Astrocyte (in vitro differentiated cells and primary cell): ENCODE measurements around the gene SLFN12L. TPM values are rescaled to one million over a fixed set of nuclear protein-coding genes. Genes with fewer than 3 reads are reported as not detected.

Experiments
- DNase-seq: peaks from one replicate; pipeline ENCODE4 v3.0.0-alpha.2; 2010; ENCODE audit warnings: low read depth
- FAIRE-seq: peaks from 2 replicates; lab custom pipeline; 2011; peaks lifted over from hg19 to GRCh38; lab: Jason Lieb, UNC
- H2AFZ ChIP-seq: 2 replicates; pipeline ENCODE4 v1.6.0; 2012; ENCODE audit warnings: low read depth, low read length, inconsistent platforms
- H3K27ac ChIP-seq: 2 replicates; pipeline ENCODE4 v1.5.1; 2011; ENCODE audit warnings: low read depth, low read length, inconsistent platforms
- H3K27me3 ChIP-seq: 2 replicates; pipeline ENCODE4 v1.6.0; 2011; ENCODE audit warnings: low read length, inconsistent platforms; ENCODE audit not compliant: insufficient read depth
- H3K36me3 ChIP-seq: 2 replicates; pipeline ENCODE4 v1.5.1; 2011; ENCODE audit warnings: low read length, inconsistent platforms; ENCODE audit not compliant: insufficient read depth
- H3K4me1 ChIP-seq: 2 replicates; pipeline ENCODE4 v1.5.1; 2011; ENCODE audit warnings: low read length, inconsistent platforms; ENCODE audit not compliant: insufficient read depth
- H3K4me2 ChIP-seq: 2 replicates; pipeline ENCODE4 v1.6.0; 2012; ENCODE audit warnings: low read length, inconsistent platforms
- H3K4me3 ChIP-seq: 2 replicates; pipeline ENCODE4 v1.5.1; 2011; ENCODE audit warnings: low read depth, mild to moderate bottlenecking, low read length, inconsistent platforms; ENCODE audit not compliant: insufficient read depth
- H3K79me2 ChIP-seq: 2 replicates; pipeline ENCODE4 v1.6.0; 2012; ENCODE audit warnings: mild to moderate bottlenecking, low read length, inconsistent platforms; ENCODE audit not compliant: insufficient read depth
- H3K9ac ChIP-seq: 2 replicates; pipeline ENCODE4 v1.6.0; 2012; ENCODE audit warnings: mild to moderate bottlenecking, low read length, inconsistent platforms
- H3K9me3 ChIP-seq: 2 replicates; pipeline ENCODE4 v1.5.1; 2012; ENCODE audit warnings: low read depth, mild to moderate bottlenecking, low read length, inconsistent platforms; ENCODE audit not compliant: insufficient read depth
- H4K20me1 ChIP-seq: 2 replicates; pipeline ENCODE4 v1.6.0; 2012; ENCODE audit warnings: low read length, inconsistent platforms; ENCODE audit not compliant: insufficient read depth
- H3K27ac Mint-ChIP-seq: one replicate; pipeline ENCODE4 v1.8.0; 2021; ENCODE audit warnings: mild to moderate bottlenecking, mixed read lengths; ENCODE audit not compliant: unreplicated experiment
- H3K27me3 Mint-ChIP-seq: one replicate; pipeline ENCODE4 v1.8.0; 2021; ENCODE audit warnings: low read depth, mixed read lengths; ENCODE audit not compliant: unreplicated experiment
- H3K36me3 Mint-ChIP-seq: one replicate; pipeline ENCODE4 v1.8.0; 2021; ENCODE audit warnings: low read depth, mixed read lengths; ENCODE audit not compliant: unreplicated experiment
- H3K4me1 Mint-ChIP-seq: one replicate; pipeline ENCODE4 v1.8.0; 2021; ENCODE audit warnings: low read depth, mixed read lengths; ENCODE audit not compliant: unreplicated experiment
- H3K4me3 Mint-ChIP-seq: one replicate; pipeline ENCODE4 v1.8.0; 2021; ENCODE audit warnings: mild to moderate bottlenecking, moderate library complexity, mixed read lengths; ENCODE audit not compliant: unreplicated experiment
- H3K9me3 Mint-ChIP-seq: one replicate; pipeline ENCODE4 v1.8.0; 2021; ENCODE audit warnings: mild to moderate bottlenecking, mixed read lengths; ENCODE audit not compliant: unreplicated experiment
- CTCF ChIP-seq: IDR thresholded peaks from 2 replicates; pipeline ENCODE4 v1.5.1; 2011; ENCODE audit warnings: low read depth, mild to moderate bottlenecking, inconsistent platforms, low read length, moderate library complexity; ENCODE audit not compliant: insufficient read depth
- EZH2 ChIP-seq: IDR thresholded peaks from 2 replicates; pipeline ENCODE4 v1.6.1; 2012; ENCODE audit warnings: mild to moderate bottlenecking, low read length, inconsistent platforms; ENCODE audit not compliant: insufficient read depth
- total RNA-seq: library from RNA; stranded (reverse); gene quantifications from 2 replicates; pipeline ENCODE4 v1.2.1, GENCODE V29; 2021

The SLFN12L gene
- total RNA-seq, 1 donor from 2014 or later, result 0.14 TPM

GRCh38 chr17:35545150-35545549 is 7.7 kb upstream of the SLFN12L start:
- Histone ChIP-seq H3K27me3 (peaks cover 17% of the 10 kb centered on the region), H2AFZ (no peak overlapping the region), H3K9me3 (no peaks in the 10 kb centered on the region), H3K4me2 (no peak overlapping the region), H3K4me1 (no peaks in the 10 kb centered on the region), H3K9ac (no peak overlapping the region), H3K4me3 (no peak overlapping the region), H3K27ac (no peak overlapping the region), H3K79me2 (no peaks in the 10 kb centered on the region), H3K36me3 (no peaks in the 10 kb centered on the region), H4K20me1 (no peaks in the 10 kb centered on the region)
- H3K9me3 Mint-ChIP-seq, result peaks cover 2% of the 10 kb centered on the region
- no peak overlapping the region for H3K27ac Mint-ChIP-seq
- no peak for TF ChIP-seq CTCF
- no peak for TF ChIP-seq EZH2
- no peak for FAIRE-seq
- H3K4me1 Mint-ChIP-seq, result peaks cover 3% of the 10 kb centered on the region
- no peak for DNase-seq
- no peaks in the 10 kb centered on the region for H3K36me3 Mint-ChIP-seq
- H3K4me3 Mint-ChIP-seq, result no peak overlapping the region
- H3K27me3 Mint-ChIP-seq, result peaks cover 19% of the 10 kb centered on the region

GRCh38 chr17:35543856-35544255 is 6.4 kb upstream of the SLFN12L start:
- H2AFZ ChIP-seq, result no peak overlapping the region
- Mint-ChIP-seq H3K9me3 (peaks cover 2% of the 10 kb centered on the region), H3K4me3 (no peak overlapping the region), H3K27me3 (peaks cover 19% of the 10 kb centered on the region), H3K36me3 (no peaks in the 10 kb centered on the region), H3K27ac (no peak overlapping the region), H3K4me1 (peaks cover 3% of the 10 kb centered on the region)
- H3K9ac ChIP-seq, result no peak overlapping the region
- H3K9me3 ChIP-seq, result no peaks in the 10 kb centered on the region
- DNase-seq (no peak), FAIRE-seq (no peak)
- peaks cover 15% of the 10 kb centered on the region for H3K27me3 ChIP-seq
- no peak overlapping the region for H3K27ac ChIP-seq
- H4K20me1 ChIP-seq, result no peaks in the 10 kb centered on the region
- H3K4me1 ChIP-seq, result no peaks in the 10 kb centered on the region
- H3K4me2 ChIP-seq, result no peak overlapping the region
- no peak overlapping the region for H3K4me3 ChIP-seq
- TF ChIP-seq EZH2 (no peak), CTCF (no peak)
- no peaks in the 10 kb centered on the region for H3K79me2 ChIP-seq
- no peaks in the 10 kb centered on the region for H3K36me3 ChIP-seq

GRCh38 chr17:35542990-35543389 is 5.5 kb upstream of the SLFN12L start:
- Mint-ChIP-seq H3K4me3 (no peak overlapping the region), H3K27me3 (peaks cover 13% of the 10 kb centered on the region), H3K36me3 (no peaks in the 10 kb centered on the region), H3K9me3 (peaks cover 2% of the 10 kb centered on the region), H3K27ac (no peak overlapping the region), H3K4me1 (peaks cover 3% of the 10 kb centered on the region)
- H4K20me1 ChIP-seq, result no peaks in the 10 kb centered on the region
- DNase-seq, result no peak
- no peaks in the 10 kb centered on the region for H3K79me2 ChIP-seq
- FAIRE-seq, result no peak
- TF ChIP-seq CTCF (no peak), EZH2 (no peak)
- H3K4me1 ChIP-seq, result no peaks in the 10 kb centered on the region
- no peak overlapping the region for H3K9ac ChIP-seq
- peaks cover 17% of the 10 kb centered on the region for H3K27me3 ChIP-seq
- no peak overlapping the region for H3K27ac ChIP-seq
- no peak overlapping the region for H3K4me2 ChIP-seq
- H3K36me3 ChIP-seq, result no peaks in the 10 kb centered on the region
- no peak overlapping the region for H2AFZ ChIP-seq
- H3K4me3 ChIP-seq, result no peak overlapping the region
- no peaks in the 10 kb centered on the region for H3K9me3 ChIP-seq
